ENCODE results near the gene ENOSF1. TPM values are rescaled to one million over a fixed set of nuclear protein-coding genes. Genes with fewer than 3 reads are reported as not detected.

The ENOSF1 gene
- total and polyA plus RNA-seq, 2 of the 13 experiments (the other 11 are each of a cell fraction or from before 2014, with no cell fraction given): 37.6 to 40.1 TPM

- TF ChIP-seq ZNF710 (CRISPR knock-in tag; IDR thresholded peaks at IDR 0.05; ENCODE audit: borderline replicate concordance) (no peak), ZNF576 (CRISPR knock-in tag; IDR thresholded peaks at IDR 0.05) (no peak), HNRNPL (IDR thresholded peaks at IDR 0.05; ENCODE audit: low read depth, low read length) (no peak), FOXP1 (IDR thresholded peaks at IDR 0.05) (no peak), FOXP1 (CRISPR knock-in tag; IDR thresholded peaks at IDR 0.05) (0 out of 2 replicates have a peak, but pooled peaks have one; percentile 17), CBFB (CRISPR knock-in tag; IDR thresholded peaks at IDR 0.05) (no peak), CENPBD1 (CRISPR knock-in tag; IDR thresholded peaks at IDR 0.05; ENCODE audit: borderline replicate concordance, low read depth) (no peak), ZSCAN25 (CRISPR knock-in tag; IDR thresholded peaks at IDR 0.05) (0 out of 2 replicates have a peak, but pooled peaks have one; percentile 46), IRF2 (CRISPR knock-in tag; IDR thresholded peaks at IDR 0.05) (peak; percentile 27; the same call in 1 of the 2 replicates), HCFC1 (IDR thresholded peaks at IDR 0.05; ENCODE audit: low read depth, low read length) (no peak), BCL3 (CRISPR knock-in tag; IDR thresholded peaks at IDR 0.05) (no peak), ZNF510 (CRISPR knock-in tag; IDR thresholded peaks at IDR 0.05; ENCODE audit: low read depth) (no peak), BRCA1 (CRISPR knock-in tag; IDR thresholded peaks at IDR 0.05) (no peak), HIC2 (CRISPR knock-in tag; IDR thresholded peaks at IDR 0.05; ENCODE audit: low read depth) (peak; percentile 55; the same call in 1 of the 2 replicates), ZNF318 (CRISPR knock-in tag; IDR thresholded peaks at IDR 0.05) (no peak)
Observed at GRCh38 chr18:703213-703967, 9.0 kb downstream of the ENOSF1 start (continued).

Data from HepG2 (cell line).